PC-3 (cell line): ENCODE measurements around the gene GNAT2. TPM values are rescaled to one million over a fixed set of nuclear protein-coding genes. Genes with fewer than 3 reads are reported as not detected.

Experiments used
- ATAC-seq: fragments of 200-7000 bp; cut with Tn5 transposase; 2 replicates; pipeline ENCODE4 v1.9.1; 2020; ENCODE audit warnings: mild to moderate bottlenecking, moderate library complexity
- BruUV-seq: library from RNA; stranded (reverse); fragments of 400-500 nt; replicated peaks from 2 replicates; lab custom pipeline; 2021; lab: Mats Ljungman, UMichigan
- CTCF ChIA-PET: fragments of 300-600 bp; sonication (Branson Sonifier 250); formaldehyde crosslinking; loops from one replicate; lab custom pipeline; 2022; ENCODE audit warnings: antibody characterized with exemption; lab: Charles Lee
- POLR2A ChIA-PET: fragments of 300-600 bp; sonication (Branson Sonifier 250); formaldehyde crosslinking; loops from one replicate; lab custom pipeline; 2022; ENCODE audit warnings: antibody characterized with exemption; ENCODE audit not compliant: unreplicated experiment; lab: Charles Lee
- DNase-seq: peaks from one replicate; pipeline ENCODE4 v3.0.0-alpha.2; 2015
- H2AFZ ChIP-seq: fragments of 300-600 bp; sonication (generic); 2 replicates; pipeline ENCODE4 v1.6.0; 2016; ENCODE audit warnings: antibody characterized with exemption, low read length
- H3F3A ChIP-seq: fragments of 300-600 bp; sonication (generic); one replicate; pipeline ENCODE4 v1.6.0; 2017; ENCODE audit warnings: antibody characterized with exemption, low read length, control low read depth, mild to moderate bottlenecking; ENCODE audit not compliant: unreplicated experiment
- H3K27ac ChIP-seq: fragments of 300-600 bp; sonication (generic); 2 replicates; pipeline ENCODE4 v1.5.1; 2016; ENCODE audit warnings: mild to moderate bottlenecking, low read length
- H3K27me3 ChIP-seq: fragments of 300-600 bp; sonication (generic); 2 replicates; pipeline ENCODE4 v1.6.1; 2016; ENCODE audit warnings: low read length, mixed read lengths
- H3K36me3 ChIP-seq: fragments of 300-600 bp; sonication (generic); 2 replicates; pipeline ENCODE4 v1.6.1; 2016; ENCODE audit warnings: low read depth, mixed run types, low read length, mixed read lengths
- H3K4me1 ChIP-seq: fragments of 300-600 bp; sonication (generic); 2 replicates; pipeline ENCODE4 v1.5.1; 2016; ENCODE audit warnings: low read length; ENCODE audit not compliant: insufficient read depth
- H3K4me2 ChIP-seq: fragments of 300-600 bp; sonication (generic); 2 replicates; pipeline ENCODE4 v1.6.0; 2016; ENCODE audit warnings: low read length
- H3K4me3 ChIP-seq: fragments of 300-600 bp; sonication (generic); 2 replicates; pipeline ENCODE4 v1.5.1; 2016; ENCODE audit warnings: mild to moderate bottlenecking, low read length, mixed read lengths
- H3K79me2 ChIP-seq: fragments of 300-600 bp; sonication (generic); 2 replicates; pipeline ENCODE4 v1.6.1; 2017; ENCODE audit warnings: low read length, mixed read lengths
- H3K9ac ChIP-seq: fragments of 300-600 bp; sonication (generic); 2 replicates; pipeline ENCODE4 v1.6.0; 2016; ENCODE audit warnings: mild to moderate bottlenecking, low read length
- H3K9me2 ChIP-seq: fragments of 300-600 bp; sonication (generic); replicated peaks from 2 replicates; pipeline ENCODE4 v1.6.1; 2016; ENCODE audit warnings: mixed run types, low read length, mixed read lengths
- H3K9me3 ChIP-seq: fragments of 300-600 bp; sonication (generic); 2 replicates; pipeline ENCODE4 v1.6.1; 2016; ENCODE audit warnings: low read length, mixed read lengths
- H4K20me1 ChIP-seq: fragments of 300-600 bp; sonication (generic); 2 replicates; pipeline ENCODE4 v1.6.1; 2016; ENCODE audit warnings: low read length, mixed read lengths
- CTCF ChIP-seq: fragments of 300-600 bp; sonication (generic); conservative IDR thresholded peaks from 2 replicates; pipeline ENCODE4 v1.5.1; 2017; ENCODE audit warnings: antibody characterized with exemption, low read depth, mild to moderate bottlenecking, low read length
- EZH2 ChIP-seq: fragments of 300-600 bp; sonication (generic); IDR thresholded peaks from one replicate; pipeline ENCODE4 v1.6.1; 2017; ENCODE audit warnings: antibody characterized with exemption, mild to moderate bottlenecking, low read length; ENCODE audit not compliant: unreplicated experiment
- EZH2phosphoT487 ChIP-seq: fragments of 300-600 bp; sonication (generic); IDR thresholded peaks from 2 replicates; pipeline ENCODE4 v1.6.1; 2018; ENCODE audit warnings: mild to moderate bottlenecking, antibody characterized with exemption, low read length, borderline replicate concordance
- intact Hi-C: fragments of 100-400 bp; cut with micrococcal nuclease; formaldehyde crosslinking; loops from 2 replicates; pipeline ENCODE4 v1.9.0; 2023
- total RNA-seq: library from RNA; depleted of rRNA; stranded (reverse); fragments of >200 nt; gene quantifications from 2 replicates; pipeline ENCODE4 v1.2.3, GENCODE V29; 2014

Gene GNAT2
- total RNA-seq, 1 experiment from 2014 or later = 0.69 TPM

- ChIA-PET CTCF (no interaction called here), POLR2A (interaction anchor here (0.6 kb wide), 1 partner anchor 27 kb away, joined by 3 read pairs; no protein-coding TSS in a partner anchor)
- Histone ChIP-seq H3K9ac (no peak overlapping the region), H3K27ac (no peak overlapping the region), H3K79me2 (no peaks in the 10 kb centered on the region), H3F3A (no peaks in the 10 kb centered on the region), H4K20me1 (no peaks in the 10 kb centered on the region), H3K36me3 (peaks cover 5% of the 10 kb centered on the region; the same call in 1 of the 2 replicates), H3K9me3 (no peaks in the 10 kb centered on the region), H3K4me3 (no peak overlapping the region), H3K4me1 (peaks cover 5% of the 10 kb centered on the region; the same call in 1 of the 2 replicates), H3K27me3 (no peaks in the 10 kb centered on the region), H3K4me2 (no peak overlapping the region), H2AFZ (no peak overlapping the region), H3K9me2 (no peaks in the 10 kb centered on the region)
- no peak for ATAC-seq
- no peak for DNase-seq
- intact Hi-C loops = no loop called here
- no TSS peak for BruUV-seq
- TF ChIP-seq EZH2phosphoT487 = no peak
Observed at GRCh38 chr1:109598156-109598555, 21.3 kb downstream of the GNAT2 start.

- H3K79me2 ChIP-seq = no peaks in the 10 kb centered on the region
- CTCF ChIA-PET = no interaction called here
- no peak for TF ChIP-seq CTCF
- no peak for TF ChIP-seq EZH2phosphoT487
- no peak for TF ChIP-seq EZH2
- no peak overlapping the region for H3K9ac ChIP-seq
- BruUV-seq = no TSS peak
- no peaks in the 10 kb centered on the region for H3K9me3 ChIP-seq
- H4K20me1 ChIP-seq = no peaks in the 10 kb centered on the region
- no peaks in the 10 kb centered on the region for H3F3A ChIP-seq
- H2AFZ ChIP-seq = no peak overlapping the region
- no peaks in the 10 kb centered on the region for H3K27me3 ChIP-seq
- no peak overlapping the region for H3K27ac ChIP-seq
- H3K9me2 ChIP-seq = no peaks in the 10 kb centered on the region
- peaks cover 13% of the 10 kb centered on the region; the same call in 1 of the 2 replicates for H3K36me3 ChIP-seq
- intact Hi-C loops = no loop called here
- POLR2A ChIA-PET = no interaction called here
- no peak overlapping the region for H3K4me2 ChIP-seq
- no peak for DNase-seq
- peaks cover 5% of the 10 kb centered on the region; the same call in 1 of the 2 replicates for H3K4me1 ChIP-seq
- no peak overlapping the region for H3K4me3 ChIP-seq
- no peak for ATAC-seq
Observed at GRCh38 chr1:109595531-109595930, 23.9 kb downstream of the GNAT2 start.

GRCh38 chr1:109592916-109593315, 26.5 kb downstream of the GNAT2 start:
- POLR2A ChIA-PET = no interaction called here

More at GRCh38 chr1:109592916-109593315, 26.5 kb downstream of the GNAT2 start:
- ATAC-seq (no peak), DNase-seq (no peak)
- H3K36me3 ChIP-seq = peaks cover 25% of the 10 kb centered on the region; the same call in 1 of the 2 replicates
- peaks cover 5% of the 10 kb centered on the region; the same call in 1 of the 2 replicates for H3K4me1 ChIP-seq
- no peaks in the 10 kb centered on the region for H3K79me2 ChIP-seq
- H3K9me3 ChIP-seq = no peaks in the 10 kb centered on the region
- H3F3A ChIP-seq = no peaks in the 10 kb centered on the region
- no peak overlapping the region for H3K4me2 ChIP-seq
- no peaks in the 10 kb centered on the region for H4K20me1 ChIP-seq
- no peak overlapping the region for H2AFZ ChIP-seq
- CTCF ChIA-PET = no interaction called here
- TSS peak; percentile 18 for BruUV-seq
- TF ChIP-seq EZH2 (no peak), EZH2phosphoT487 (no peak), CTCF (no peak)
- intact Hi-C loops = no loop called here
- no peak overlapping the region for H3K4me3 ChIP-seq
- no peaks in the 10 kb centered on the region for H3K27me3 ChIP-seq
- H3K27ac ChIP-seq = no peak overlapping the region
- no peak overlapping the region for H3K9ac ChIP-seq
- H3K9me2 ChIP-seq = no peaks in the 10 kb centered on the region
